ENCODE measurements around the gene SFXN3. TPM values are rescaled to one million over a fixed set of nuclear protein-coding genes. Genes with fewer than 3 reads are reported as not detected.

SFXN3 gene
- total RNA-seq, 1 experiment from 2014 or later = 5.6 TPM

DNA sequence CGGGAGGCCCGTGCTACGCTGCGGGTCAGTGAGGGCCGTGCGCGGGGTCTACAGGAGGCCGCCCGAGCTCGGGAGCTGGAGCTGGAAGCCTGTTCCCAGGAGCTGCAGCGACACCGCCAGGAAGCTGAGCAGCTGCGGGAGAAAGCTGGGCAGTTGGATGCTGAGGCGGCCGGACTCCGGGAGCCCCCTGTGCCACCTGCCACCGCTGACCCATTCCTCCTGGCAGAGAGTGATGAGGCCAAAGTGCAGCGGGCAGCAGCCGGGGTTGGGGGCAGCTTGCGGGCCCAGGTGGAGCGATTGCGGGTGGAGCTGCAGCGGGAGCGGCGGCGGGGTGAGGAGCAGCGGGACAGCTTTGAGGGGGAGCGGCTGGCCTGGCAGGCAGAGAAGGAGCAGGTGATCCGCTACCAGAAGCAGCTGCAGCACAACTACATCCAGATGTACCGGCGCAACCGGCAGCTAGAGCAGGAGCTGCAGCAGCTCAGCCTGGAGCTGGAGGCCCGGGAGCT lies 24.4 kb upstream of the SFXN3 start (continued):
- TF ChIP-seq, protein P1, sequence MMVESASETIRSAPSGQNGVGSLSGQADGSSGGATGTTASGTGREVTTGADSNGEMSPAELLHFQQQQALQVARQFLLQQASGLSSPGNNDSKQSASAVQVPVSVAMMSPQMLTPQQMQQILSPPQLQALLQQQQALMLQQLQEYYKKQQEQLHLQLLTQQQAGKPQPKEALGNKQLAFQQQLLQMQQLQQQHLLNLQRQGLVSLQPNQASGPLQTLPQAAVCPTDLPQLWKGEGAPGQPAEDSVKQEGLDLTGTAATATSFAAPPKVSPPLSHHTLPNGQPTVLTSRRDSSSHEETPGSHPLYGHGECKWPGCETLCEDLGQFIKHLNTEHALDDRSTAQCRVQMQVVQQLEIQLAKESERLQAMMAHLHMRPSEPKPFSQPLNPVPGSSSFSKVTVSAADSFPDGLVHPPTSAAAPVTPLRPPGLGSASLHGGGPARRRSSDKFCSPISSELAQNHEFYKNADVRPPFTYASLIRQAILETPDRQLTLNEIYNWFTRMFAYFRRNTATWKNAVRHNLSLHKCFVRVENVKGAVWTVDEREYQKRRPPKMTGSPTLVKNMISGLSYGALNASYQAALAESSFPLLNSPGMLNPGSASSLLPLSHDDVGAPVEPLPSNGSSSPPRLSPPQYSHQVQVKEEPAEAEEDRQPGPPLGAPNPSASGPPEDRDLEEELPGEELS (CRISPR knock-in tag; IDR thresholded peaks at IDR 0.05) = no peak
- TF ChIP-seq, protein P2, sequence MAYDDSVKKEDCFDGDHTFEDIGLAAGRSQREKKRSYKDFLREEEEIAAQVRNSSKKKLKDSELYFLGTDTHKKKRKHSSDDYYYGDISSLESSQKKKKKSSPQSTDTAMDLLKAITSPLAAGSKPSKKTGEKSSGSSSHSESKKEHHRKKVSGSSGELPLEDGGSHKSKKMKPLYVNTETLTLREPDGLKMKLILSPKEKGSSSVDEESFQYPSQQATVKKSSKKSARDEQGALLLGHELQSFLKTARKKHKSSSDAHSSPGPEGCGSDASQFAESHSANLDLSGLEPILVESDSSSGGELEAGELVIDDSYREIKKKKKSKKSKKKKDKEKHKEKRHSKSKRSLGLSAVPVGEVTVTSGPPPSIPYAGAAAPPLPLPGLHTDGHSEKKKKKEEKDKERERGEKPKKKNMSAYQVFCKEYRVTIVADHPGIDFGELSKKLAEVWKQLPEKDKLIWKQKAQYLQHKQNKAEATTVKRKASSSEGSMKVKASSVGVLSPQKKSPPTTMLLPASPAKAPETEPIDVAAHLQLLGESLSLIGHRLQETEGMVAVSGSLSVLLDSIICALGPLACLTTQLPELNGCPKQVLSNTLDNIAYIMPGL (CRISPR knock-in tag; IDR thresholded peaks at IDR 0.05) = no peak

DNA sequence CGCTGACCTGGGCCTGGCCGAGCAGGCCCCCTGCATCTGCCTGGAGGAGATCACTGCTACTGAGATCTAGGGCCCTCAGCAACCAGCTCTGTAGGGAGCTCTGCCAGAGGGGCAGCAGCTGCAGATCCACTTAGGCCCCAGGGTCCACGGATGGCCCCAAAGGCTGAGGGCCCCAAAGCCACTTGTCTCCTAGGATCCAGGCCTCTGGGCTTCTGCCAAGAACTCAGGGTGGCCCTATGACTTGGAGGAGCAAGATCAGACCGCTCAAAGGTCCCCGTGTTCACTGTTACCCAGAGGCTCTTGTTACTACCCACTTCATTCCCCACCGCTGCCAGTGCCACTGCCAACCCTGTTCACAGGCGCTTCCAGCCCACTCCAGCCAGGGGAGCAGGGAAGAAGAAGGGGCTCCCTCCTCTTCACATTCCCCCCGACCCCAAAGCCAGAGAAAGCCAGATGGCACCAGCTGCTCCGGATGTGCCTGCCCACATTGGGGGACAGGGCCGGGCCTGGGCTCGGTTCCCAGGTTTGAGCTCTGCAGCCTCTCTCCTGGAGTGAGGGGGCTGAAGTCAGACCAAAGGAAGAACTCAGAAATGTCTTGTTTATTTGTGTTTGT lies 23.8 kb upstream of the SFXN3 start:
- Mint-ChIP-seq H3K9me3 (no peaks in the 10 kb centered on the region), H3K27ac (no peak overlapping the region), H3K27me3 (ENCODE audit: low read depth) (no peaks in the 10 kb centered on the region), H3K4me3 (no peak overlapping the region), H3K36me3 (peaks cover 13% of the 10 kb centered on the region), H3K4me1 (peaks cover 13% of the 10 kb centered on the region)
- TF ChIP-seq, protein P3, sequence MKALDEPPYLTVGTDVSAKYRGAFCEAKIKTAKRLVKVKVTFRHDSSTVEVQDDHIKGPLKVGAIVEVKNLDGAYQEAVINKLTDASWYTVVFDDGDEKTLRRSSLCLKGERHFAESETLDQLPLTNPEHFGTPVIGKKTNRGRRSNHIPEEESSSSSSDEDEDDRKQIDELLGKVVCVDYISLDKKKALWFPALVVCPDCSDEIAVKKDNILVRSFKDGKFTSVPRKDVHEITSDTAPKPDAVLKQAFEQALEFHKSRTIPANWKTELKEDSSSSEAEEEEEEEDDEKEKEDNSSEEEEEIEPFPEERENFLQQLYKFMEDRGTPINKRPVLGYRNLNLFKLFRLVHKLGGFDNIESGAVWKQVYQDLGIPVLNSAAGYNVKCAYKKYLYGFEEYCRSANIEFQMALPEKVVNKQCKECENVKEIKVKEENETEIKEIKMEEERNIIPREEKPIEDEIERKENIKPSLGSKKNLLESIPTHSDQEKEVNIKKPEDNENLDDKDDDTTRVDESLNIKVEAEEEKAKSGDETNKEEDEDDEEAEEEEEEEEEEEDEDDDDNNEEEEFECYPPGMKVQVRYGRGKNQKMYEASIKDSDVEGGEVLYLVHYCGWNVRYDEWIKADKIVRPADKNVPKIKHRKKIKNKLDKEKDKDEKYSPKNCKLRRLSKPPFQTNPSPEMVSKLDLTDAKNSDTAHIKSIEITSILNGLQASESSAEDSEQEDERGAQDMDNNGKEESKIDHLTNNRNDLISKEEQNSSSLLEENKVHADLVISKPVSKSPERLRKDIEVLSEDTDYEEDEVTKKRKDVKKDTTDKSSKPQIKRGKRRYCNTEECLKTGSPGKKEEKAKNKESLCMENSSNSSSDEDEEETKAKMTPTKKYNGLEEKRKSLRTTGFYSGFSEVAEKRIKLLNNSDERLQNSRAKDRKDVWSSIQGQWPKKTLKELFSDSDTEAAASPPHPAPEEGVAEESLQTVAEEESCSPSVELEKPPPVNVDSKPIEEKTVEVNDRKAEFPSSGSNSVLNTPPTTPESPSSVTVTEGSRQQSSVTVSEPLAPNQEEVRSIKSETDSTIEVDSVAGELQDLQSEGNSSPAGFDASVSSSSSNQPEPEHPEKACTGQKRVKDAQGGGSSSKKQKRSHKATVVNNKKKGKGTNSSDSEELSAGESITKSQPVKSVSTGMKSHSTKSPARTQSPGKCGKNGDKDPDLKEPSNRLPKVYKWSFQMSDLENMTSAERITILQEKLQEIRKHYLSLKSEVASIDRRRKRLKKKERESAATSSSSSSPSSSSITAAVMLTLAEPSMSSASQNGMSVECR (CRISPR knock-in tag; IDR thresholded peaks at IDR 0.05; ENCODE audit: borderline replicate concordance) = no peak
- TF ChIP-seq, protein P4, sequence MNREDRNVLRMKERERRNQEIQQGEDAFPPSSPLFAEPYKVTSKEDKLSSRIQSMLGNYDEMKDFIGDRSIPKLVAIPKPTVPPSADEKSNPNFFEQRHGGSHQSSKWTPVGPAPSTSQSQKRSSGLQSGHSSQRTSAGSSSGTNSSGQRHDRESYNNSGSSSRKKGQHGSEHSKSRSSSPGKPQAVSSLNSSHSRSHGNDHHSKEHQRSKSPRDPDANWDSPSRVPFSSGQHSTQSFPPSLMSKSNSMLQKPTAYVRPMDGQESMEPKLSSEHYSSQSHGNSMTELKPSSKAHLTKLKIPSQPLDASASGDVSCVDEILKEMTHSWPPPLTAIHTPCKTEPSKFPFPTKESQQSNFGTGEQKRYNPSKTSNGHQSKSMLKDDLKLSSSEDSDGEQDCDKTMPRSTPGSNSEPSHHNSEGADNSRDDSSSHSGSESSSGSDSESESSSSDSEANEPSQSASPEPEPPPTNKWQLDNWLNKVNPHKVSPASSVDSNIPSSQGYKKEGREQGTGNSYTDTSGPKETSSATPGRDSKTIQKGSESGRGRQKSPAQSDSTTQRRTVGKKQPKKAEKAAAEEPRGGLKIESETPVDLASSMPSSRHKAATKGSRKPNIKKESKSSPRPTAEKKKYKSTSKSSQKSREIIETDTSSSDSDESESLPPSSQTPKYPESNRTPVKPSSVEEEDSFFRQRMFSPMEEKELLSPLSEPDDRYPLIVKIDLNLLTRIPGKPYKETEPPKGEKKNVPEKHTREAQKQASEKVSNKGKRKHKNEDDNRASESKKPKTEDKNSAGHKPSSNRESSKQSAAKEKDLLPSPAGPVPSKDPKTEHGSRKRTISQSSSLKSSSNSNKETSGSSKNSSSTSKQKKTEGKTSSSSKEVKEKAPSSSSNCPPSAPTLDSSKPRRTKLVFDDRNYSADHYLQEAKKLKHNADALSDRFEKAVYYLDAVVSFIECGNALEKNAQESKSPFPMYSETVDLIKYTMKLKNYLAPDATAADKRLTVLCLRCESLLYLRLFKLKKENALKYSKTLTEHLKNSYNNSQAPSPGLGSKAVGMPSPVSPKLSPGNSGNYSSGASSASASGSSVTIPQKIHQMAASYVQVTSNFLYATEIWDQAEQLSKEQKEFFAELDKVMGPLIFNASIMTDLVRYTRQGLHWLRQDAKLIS (CRISPR knock-in tag; IDR thresholded peaks at IDR 0.05; ENCODE audit: borderline replicate concordance) = no peak
- TF ChIP-seq, protein P5, sequence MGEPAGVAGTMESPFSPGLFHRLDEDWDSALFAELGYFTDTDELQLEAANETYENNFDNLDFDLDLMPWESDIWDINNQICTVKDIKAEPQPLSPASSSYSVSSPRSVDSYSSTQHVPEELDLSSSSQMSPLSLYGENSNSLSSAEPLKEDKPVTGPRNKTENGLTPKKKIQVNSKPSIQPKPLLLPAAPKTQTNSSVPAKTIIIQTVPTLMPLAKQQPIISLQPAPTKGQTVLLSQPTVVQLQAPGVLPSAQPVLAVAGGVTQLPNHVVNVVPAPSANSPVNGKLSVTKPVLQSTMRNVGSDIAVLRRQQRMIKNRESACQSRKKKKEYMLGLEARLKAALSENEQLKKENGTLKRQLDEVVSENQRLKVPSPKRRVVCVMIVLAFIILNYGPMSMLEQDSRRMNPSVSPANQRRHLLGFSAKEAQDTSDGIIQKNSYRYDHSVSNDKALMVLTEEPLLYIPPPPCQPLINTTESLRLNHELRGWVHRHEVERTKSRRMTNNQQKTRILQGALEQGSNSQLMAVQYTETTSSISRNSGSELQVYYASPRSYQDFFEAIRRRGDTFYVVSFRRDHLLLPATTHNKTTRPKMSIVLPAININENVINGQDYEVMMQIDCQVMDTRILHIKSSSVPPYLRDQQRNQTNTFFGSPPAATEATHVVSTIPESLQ (CRISPR knock-in tag; IDR thresholded peaks at IDR 0.05) = no peak
- TF ChIP-seq NFYB (CRISPR knock-in tag; conservative IDR thresholded peaks at IDR 0.05; ENCODE audit: low read depth) = no peak
- DNase-seq (ENCODE audit: low spot score) (no peak), ATAC-seq (no peak)
- POLR2A ChIA-PET = interaction anchor here (1.1 to 1.3 kb wide), 2 partner anchors 8 to 10 kb away, joined by 3 to 5 read pairs; partner anchors contain the start of gene LZTS2
- CTCF ChIA-PET = interaction anchor here (0.9 to 7.2 kb wide), 6 partner anchors 10 to 154 kb away, joined by 3 to 273 read pairs (median 6); partner anchors contain the start of genes LZTS2 and SEMA4G

Data from WTC11 (cell line).